ENCODE measurements around the gene UBAC2.
A peak's percentile ranks its signal among the peaks of the same experiment; 100 is the strongest.

The UBAC2 gene

DNA sequence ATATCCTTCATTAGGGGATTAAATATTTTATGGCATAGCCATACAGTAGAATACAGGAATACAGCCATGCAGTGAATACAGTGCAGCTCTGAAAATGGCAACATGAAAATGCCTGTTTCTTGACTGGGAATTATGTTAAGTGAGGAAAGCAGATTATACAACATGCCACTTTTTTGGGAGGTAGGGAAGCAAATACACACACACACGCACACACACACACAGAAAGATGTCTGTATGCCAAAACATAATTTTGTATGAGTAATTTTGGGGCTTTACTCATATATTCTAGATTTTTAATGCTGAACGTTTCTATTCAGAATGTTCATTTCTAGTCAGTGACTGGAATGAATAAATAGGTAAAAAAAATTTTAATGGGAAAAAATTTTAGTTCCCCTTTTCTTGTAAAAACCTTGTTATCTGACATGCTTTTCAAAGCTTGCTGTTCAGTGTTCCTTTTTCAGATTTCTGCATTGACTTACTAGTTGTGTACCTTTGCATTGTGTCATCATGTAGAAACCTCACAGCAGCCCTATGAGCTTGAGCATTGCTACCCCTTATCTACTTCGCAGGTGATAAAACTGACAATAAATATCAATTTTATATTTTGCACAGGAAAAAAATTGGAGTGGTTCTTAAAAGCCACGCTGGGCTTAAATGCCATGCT lies 98.7 kb downstream of the UBAC2 start:
- DNase-seq = no peak

DNA sequence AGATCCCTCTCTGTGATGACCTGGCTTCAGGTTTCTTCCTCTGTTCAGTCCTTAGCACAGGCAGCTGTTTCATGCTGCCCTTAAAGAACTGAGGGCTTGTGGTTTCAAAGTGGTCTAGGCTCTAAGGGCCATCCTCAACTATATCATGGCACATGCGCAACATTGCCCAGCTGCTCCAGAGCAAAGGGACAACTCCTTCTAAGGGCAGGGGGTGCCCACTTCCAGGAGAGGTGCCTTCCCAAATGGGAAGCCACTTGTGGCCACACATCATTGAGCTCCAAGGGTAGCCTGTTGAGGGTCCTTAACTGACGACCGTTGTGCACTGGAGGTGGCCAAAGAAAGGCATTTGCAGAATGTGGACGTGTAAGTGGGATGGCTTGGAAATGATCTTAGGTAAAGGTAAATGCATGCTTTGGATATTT lies 99.3 kb downstream of the UBAC2 start:
- DNase-seq = no peak

DNA sequence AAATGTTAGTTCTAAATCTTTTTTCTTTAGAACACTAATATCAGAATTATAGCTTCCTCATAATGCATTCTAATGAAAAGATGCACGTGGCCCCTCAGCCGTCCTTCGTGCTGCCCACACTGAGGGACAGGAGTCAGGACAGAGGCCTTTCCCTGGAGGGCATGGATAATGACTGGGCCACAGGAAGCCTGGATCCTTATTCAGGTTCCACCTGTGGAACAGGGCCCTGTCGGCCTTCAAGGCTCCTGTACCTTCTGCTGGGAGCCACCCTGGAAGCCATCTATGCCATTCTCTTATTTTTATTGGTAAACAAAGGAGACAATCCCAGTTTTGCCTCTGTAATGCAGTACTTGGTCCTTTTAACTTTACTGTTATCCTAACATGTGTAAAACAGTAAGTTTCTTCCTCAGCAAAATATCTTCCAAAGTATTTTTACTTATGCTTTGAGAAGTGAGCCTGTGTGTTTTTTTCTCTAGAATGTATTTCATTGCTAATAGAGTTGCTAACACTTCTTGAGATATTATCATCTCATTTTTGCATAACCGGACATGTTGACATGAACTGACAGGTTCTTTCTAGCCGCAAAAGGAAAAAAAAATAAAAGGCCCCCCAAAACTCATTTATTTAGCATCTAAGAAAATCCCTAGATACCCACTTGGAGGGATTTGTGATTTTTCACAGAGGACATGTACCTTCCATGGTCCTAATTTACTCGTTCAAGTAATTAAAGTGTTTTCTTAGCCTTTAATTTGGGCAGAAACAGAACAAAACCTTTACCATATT lies 100.6 kb downstream of the UBAC2 start:
- DNase-seq = no peak

DNA sequence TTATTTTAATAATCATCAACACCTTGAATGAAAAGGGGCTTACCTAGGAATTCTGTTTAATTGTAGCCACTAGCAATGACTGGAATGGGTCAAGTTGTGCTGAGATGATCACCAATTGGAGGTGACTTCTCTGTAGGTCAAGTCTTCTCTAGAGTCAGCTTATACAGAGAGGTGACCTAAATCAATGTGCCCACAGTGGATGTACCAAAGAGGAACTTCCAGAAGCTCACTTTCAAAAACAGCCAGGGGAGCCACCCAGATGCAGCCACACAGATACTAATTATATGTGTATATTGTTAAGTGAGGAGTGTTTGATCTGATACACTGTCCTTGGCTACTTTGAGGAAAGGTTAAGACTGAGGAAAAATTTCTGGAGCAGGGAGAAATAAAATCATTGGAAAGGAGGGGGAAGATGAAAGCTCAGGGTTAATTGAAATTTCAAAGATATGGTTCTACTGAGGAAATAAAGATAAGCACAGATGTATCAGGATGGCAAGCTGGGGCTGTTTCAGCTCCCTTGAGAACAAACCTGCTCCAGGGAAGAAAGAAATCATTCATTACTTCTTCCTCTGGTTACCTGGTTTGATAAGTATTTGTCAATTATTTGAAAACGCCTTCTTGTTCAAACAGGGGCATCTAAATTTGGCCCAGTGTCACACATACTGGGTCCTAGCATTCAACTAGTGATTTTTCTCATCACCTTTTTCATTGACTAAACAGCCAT lies 101.4 kb downstream of the UBAC2 start:
- no peak for DNase-seq

DNA sequence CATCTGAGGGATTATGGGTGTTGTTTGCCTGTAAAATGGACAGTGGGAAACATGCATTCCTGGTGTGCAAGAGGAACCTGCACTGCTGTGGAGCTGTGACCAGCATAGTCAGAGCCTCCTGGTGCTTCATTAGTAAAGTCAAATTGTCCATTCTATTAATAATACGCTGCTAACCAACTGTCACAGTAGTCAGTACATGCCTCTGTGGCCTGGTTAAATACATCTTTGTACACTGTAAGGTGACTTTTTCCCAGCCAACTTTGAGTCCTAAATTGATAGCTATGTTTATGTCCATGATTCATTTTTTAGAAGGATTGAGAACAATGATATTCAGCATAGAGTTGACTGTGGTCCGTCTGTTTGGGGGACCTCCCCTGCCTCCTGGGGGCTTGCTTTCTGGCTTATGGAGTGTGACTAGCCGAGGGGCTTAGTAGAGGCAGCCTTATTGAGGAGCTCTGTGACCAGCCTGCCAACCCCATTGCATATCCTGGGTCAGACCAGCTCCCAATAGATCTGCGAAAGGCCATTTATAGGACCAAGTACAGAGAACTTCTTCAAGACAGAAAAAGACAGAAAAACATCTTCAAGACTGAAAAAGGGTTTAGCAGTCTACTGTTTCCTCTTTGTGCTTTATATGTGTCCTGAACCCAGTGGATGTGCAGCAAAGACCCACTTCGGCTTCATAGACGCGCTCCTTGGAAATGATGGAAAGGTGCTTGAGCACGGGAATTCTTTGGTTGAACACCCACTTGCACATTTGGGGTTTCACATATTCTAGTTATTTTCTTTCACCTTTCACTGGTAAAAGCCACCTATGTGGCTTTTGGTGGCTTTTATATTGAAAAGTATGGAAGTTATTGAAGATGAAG lies 102.2 kb downstream of the UBAC2 start:
- DNase-seq = no peak

DNA sequence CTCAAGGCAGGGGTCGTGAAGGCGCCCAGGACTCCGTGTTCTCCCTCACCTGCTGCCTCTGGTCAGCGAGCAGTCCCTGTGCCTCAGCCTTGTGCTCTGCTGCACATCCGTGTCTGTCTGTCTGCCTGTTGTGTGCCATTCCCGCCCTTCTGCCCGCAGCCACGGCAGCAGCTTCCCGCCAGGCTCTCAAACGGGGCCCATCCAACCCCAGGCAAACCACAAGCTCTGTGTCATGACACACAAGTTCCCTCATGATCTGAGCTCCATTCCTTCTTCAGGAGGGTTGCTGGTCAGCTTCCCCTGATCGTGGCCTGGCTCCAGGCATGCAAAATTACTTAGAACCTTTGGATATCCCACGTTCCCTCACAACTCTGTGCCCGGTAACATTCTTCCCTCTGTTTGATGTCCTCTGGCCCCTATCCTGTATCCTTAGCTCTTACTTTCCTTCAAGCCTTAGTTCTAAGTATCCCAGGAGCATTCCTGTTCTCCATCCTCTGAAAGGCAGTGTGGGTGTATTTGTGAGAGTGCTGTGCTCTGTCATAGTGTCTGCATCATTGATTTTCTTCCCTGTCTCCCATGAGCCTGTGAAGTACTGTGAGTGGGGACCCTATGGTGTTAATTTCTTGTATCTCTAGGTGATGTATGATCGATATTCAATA lies 103.3 kb downstream of the UBAC2 start:
- DNase-seq = peak; percentile 54

DNA sequence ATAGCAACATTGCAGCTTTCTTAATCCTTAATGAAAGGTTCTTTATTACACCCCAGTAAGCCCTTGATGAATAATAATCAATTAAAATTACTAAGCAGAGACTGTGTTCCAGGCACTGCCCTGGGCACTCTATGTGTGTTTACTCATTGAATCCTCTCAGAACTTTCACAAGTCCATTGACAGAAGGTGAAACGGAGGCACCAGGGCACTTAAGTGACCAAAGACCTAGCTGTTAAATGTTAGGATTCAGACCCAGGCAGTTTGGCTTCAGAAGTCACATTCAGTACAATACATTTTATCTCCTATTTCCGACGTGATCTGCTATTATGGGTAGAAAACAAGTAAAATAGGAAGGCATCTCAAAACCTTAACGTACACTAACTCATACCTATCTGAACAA lies 103.9 kb downstream of the UBAC2 start:
- no peak for DNase-seq

DNA sequence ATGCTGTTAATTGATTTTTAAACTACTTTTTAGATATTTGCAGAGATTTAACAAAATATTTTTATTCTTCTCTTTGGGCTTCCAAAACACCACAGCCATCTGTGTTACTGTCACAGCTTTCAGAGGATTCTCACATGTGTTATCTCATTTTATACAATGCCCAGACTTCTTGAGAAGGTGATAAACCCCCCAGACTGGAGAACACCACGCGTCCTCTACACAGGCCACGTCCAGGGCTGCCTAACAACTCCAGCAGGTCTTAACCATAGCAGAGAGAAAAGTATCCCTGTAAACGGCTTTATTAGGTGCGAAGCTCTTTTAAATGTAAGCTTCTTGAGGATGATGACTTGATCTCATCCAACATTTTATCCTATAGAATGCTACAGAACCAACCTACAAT lies 104.5 kb downstream of the UBAC2 start:
- no peak for DNase-seq

DNA sequence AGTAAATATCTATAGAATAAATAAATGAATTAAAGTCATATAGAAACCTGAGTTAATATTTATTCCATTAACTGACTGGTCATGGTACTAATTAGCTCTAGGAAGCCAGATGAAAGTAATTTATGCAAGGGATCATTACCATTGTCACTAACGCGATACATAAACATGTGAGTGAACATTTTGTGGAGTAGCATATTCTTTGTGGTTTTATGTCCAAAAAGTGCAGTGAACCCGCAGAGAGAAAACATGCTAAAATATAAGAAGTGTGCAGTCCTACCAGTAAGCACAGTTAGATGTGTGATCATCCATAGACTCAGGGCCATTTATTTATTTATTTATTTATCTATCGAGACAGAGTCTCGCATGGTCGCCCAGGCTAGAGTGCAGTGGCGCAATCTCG lies 104.9 kb downstream of the UBAC2 start:
- no peak for DNase-seq

DNA sequence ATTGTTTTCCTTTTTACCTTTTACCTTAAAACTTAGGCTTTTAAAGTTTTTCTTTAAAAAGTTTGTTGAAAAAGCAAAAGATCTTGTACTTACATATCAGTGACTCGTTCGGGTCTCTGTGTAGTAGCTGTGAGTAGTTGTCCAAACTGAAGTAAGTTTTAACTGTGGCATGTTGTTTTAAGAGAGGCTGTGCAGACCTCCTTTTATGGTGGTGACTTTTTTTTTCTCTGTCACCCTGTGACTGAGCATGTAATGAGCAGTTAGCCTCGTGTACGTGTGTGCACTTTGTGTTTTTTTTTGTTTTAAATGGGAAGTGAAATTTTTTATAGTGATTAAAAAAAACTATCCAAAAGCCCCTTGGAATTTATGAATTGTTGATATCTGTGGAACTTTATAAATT lies 106.6 kb downstream of the UBAC2 start, which contains the start of gene GPR183:
Gene GPR183 (minus strand): TSS at position 153 of the 400 bp plus-strand sequence. CDS start 11,254 bp downstream, outside the sequence.
- DNase-seq = peak; percentile 47

DNA sequence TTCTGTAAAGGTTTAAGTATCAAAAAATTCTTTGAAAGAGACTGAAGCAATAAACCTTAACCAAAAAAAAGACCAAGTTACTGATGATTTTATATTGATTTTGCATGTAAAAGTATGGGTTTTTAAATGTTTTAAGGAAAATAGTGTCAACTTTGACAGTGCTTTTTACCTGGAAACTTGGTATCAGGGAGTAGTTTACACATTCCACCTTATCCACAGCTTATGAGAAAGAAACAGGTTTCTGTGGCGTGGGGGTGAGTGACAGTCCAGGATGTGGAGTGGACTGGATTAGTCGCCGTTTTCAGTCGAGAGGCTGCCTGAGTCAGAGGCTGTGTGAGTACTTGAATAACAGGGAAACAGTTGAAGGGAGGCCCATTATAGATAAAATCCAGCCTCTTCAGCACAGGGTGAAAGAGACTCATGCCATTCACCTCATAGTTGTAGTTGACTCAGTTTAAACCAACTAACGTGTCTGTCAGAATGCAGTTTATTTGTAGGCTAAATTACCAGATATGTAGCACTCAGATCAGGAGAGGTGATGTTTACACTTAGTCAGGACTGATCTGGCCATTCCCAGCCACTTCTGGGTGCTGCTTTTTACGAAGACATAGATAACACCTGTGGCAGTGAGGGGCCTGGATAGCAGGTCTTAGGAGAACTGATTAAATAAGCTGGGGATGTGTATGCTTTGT lies 107.1 kb downstream of the UBAC2 start:
- DNase-seq = no peak

DNA sequence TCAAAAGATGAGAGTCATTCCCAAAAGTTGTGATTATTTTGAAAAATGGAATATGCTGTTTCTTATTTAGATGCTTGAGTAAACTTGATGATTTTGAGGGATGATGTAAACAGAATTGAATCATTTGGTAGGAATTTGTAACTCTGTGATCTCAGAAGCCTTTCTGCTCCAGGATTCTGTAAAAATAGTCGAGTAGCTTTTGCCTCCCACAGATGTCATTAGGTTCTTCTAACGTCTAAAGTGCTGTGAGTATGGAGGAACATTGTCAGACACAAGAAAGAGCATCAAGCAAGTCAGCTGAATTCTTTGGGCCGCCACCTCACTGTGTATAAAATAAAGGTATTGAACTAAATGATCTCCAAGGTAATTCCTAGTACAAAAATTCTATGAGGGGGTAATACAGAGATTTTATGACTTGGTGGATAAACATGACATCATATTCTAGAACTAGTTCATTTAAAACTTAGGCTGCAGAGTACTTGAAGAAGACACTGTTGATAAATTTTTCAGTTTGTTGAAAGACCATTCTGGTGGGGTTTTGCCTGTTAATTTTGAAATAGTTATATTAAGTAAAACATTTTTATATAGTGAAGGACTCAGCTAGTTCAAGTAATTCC lies 107.9 kb downstream of the UBAC2 start:
- DNase-seq = no peak

DNA sequence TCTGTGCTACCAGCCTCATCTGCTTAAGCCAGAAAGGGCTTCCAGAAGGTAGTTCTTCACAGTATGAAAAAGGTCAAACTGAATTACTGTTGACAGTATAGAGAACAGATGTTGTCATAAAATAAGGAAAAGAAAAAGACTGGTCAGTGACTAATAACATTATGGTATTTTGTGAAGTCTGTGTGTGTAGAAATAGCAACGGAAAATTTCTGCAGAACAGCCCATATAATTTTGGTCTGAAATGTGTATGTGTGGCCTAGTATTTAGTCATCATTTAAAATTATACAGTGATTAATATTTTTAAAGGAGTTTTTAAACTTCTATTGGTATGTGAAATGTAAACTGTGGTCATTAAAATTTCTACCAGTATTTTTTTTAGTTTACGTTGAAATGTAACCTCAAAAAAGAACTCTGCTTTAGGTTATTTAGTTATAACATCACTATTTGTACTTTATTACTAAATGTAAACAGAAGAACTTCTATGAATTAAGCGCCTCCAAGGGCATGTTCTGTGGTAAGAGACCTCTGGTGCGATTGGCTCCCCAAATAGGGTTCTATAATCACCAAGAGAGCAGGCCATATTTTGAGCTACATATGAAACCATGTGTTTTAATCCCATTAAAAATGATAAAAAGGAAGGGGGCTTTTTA lies 109.9 kb downstream of the UBAC2 start:
- no peak for DNase-seq

DNA sequence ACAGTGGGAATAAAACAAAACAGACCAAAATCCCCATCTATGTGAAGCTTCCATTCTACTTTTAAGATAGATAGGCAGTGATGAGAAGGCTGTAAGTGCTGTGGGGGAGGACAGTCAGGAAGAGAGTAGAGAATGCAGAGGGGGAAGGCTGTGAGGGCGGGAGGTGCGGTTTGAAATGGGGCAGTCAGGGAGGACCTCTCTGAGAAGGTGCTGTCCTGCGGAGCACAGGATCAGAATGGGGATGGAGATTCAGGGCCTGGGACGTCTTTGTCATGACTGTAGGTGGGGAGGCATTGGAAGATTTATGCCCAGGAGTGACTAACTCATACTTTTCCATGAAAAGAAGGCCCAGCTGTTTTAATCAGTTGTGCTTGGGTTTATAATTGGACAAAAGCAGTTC lies 110.5 kb downstream of the UBAC2 start:
- no peak for DNase-seq

DNA sequence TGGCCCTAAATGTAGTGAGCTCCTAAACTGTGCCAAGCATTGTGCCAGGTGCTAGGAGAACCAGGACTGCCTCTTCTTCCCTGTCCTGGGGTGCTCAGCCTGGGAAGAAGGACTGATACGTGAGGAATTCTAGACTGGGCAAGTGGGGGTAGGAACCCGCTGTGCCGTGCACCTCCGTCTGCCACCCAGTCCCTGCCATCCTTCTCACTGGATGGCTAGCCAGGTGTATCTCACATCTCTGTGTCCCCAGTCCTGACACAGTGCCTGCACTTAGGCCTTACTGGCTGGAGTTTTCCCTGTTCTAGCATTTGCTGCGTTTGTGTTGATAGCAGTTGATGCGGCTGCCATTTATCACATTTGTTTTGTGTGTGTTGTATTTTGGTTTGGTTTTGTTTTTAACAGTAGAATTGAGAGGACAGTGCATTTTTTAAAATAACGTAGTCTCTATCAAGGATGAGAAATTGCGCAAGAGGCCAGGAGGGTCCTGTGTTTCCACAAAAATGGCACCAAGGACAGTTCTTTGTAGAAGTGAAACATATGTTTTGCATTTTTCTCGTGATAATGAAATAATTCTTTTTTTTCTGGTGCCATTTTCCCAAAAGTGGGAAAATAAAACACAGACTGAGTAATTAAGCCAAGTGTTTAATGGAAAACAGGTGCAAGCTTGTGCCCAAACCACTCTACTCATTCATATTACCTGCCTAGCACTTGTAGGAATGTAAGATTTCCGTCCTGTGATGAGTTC lies 111.3 kb downstream of the UBAC2 start:
- DNase-seq = no peak

DNA sequence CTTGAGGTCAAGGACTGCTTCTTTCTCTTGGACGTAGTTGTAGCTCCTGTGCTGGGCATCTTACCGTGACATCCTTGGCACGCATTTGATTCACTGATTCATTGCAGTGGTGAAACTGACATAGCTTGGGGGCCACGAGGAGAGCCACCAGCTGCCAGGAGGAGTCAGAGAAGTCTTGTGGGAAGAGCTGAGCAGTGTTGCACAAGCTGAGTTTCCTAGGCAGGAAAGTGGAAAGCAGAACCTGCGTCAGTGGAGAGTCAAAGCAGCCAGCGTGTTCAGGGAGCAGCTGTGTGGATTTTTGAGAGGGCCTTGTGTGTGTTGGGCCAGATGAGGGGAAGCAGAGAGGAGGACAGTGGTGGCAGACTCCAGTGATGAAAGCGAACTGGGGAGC lies 111.8 kb downstream of the UBAC2 start:
- DNase-seq = peak; percentile 81

DNA sequence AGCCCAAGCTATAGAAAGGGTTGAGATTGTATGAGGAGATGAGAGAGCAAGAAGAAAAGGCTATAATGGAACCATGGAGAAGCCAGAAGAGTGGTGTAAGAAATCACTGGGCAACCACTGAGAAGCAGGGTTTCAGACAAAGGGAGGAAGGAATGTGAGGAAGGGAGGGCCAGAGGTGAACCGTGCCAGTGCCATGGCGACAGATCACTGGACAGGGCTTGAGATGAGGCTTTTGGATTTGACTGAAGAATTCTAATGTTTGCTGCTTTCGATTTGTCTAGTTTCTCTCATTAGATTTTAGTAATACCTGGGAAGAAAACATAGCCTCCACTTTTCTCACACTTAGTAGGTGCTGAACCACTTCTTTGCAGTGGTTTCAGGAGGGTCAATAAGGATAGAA lies 112.8 kb downstream of the UBAC2 start:
- DNase-seq = no peak

DNA sequence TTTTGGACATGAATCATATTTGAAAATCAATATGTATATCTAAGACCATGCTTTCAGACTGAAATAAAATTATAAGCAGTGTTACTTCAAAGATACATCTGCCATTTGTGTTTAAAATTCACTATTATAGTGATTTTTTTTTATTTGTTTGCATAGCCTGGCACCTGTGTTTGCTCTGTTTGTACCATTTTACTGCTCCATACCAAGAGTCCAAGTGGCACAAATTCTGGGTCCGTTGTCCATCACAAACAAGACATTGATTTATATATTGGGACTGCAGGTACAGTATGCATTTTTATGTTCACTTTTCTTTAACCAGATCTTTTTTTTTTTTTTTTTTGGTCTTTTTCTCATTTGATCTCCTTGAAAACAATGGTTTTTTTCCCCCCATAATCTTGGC lies 113.3 kb downstream of the UBAC2 start:
- no peak for DNase-seq

DNA sequence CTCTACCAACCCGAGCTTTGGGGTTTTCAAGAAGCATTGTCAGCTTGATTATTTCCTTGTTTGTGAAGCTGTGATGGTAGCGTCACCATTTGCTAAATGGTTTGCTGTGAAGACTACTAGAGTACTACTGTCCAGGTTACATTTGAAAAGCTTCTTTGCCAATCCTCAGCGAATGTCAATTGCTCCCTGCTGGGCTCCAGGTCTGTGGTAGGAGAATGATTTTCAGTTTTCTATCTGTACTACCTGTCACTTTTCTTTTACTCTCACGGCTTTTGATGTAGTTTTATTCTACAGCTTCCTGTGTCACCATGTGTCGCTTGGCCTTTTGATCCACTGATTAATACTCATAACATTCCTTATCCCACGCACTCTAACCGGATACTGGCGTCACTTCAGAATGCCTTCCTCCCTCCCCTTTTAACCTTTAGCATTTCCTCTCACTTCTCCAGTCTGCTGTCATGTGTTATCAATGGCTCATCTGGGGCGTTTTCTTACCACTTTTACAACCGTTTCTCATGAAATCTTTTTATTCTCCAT lies 114.1 kb downstream of the UBAC2 start:
- peak; percentile 56 for DNase-seq

DNA sequence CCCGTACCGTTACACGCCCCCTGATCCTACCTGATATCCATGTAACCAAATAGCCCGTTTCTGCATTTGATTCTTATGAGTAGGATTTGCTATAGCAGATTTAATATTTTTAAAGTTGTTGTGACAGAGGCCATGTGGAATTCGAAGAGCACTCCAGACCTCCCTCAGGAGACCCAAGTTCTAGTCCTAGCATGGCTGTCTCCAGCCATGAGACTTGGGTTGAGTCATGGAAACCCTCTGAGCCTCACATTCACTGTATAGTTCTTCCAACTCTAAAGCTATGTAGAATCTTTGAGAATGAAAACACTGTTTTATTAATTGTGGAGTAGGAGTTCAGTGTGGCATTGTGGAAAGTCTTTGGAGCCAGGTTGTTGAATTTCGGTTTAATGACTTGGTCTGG lies 114.5 kb downstream of the UBAC2 start:
- DNase-seq = no peak
